Left lung (tissue), 10 donors: ENCODE data around the gene TACO1. TPM values are rescaled to one million over a fixed set of nuclear protein-coding genes. Genes with fewer than 3 reads are reported as not detected.

Source experiments
- ATAC-seq: fragments of 200-7000 bp; cut with Tn5 transposase; one replicate; pipeline ENCODE4 v1.9.1; 2020; ENCODE audit warnings: moderate library complexity
- DNase-seq, 4 donors: peaks; one replicate each; pipeline ENCODE4 v3.0.0-alpha.2; 2013 to 2020
- H3K27ac ChIP-seq, 2 donors: fragments of 200-600 bp; sonication (generic) in 1 of 2; one replicate each; pipeline versions ENCODE4 v1.5.0 to v1.8.0; 2020 to 2021
- H3K27me3 ChIP-seq, 2 donors: fragments of 200-600 bp; sonication (generic) in 1 of 2; one replicate each; pipeline versions ENCODE4 v1.5.0 to v1.8.0; 2020 to 2021
- H3K36me3 ChIP-seq, 2 donors: fragments of 200-600 bp; sonication (generic) in 1 of 2; one replicate each; pipeline versions ENCODE4 v1.5.0 to v1.8.0; 2020 to 2021
- H3K4me1 ChIP-seq, 2 donors: fragments of 200-600 bp; one replicate each; pipeline ENCODE4 v1.8.0; 2021
- H3K4me3 ChIP-seq, 2 donors: fragments of 200-600 bp; sonication (generic) in 1 of 2; one replicate each; pipeline versions ENCODE4 v1.5.0 to v1.8.0; 2020 to 2021; ENCODE audit warnings: mild to moderate bottlenecking in 1 of 2
- H3K9me3 ChIP-seq, 2 donors: fragments of 200-600 bp; sonication (generic) in 1 of 2; one replicate each; pipeline versions ENCODE4 v1.5.0 to v1.8.0; 2020 to 2021
- intact Hi-C, 2 donors: fragments of 100-400 bp; cut with DNase I; formaldehyde crosslinking; loops; one replicate each; pipeline versions ENCODE4 v1.11.2 to v1.14.2; 2022
- polyA plus RNA-seq, 6 donors: library from polyadenylated mRNA; unstranded; fragments of 120-200 nt; gene quantifications; one replicate each; pipeline ENCODE4 v1.2.1, GENCODE V29; 2013; ENCODE audit not compliant: insufficient read length in 6 of 6
- total RNA-seq, 2 donors: library from RNA; stranded (reverse); fragmentation: NEBNext Ultra II Directional; extraction: Animal tissue kit (Norgen Biotek cat#: 25700); gene quantifications; one replicate each; pipeline ENCODE4 v1.2.1, GENCODE V29; 2021
- TF ChIP-seq, protein P1 (sequence below), 2 donors: fragments of 200-600 bp; sonication (generic) in 1 of 2; IDR thresholded peaks; one replicate each; pipeline versions ENCODE4 v1.5.0 to v1.8.0; 2021; ENCODE audit warnings: antibody characterized with exemption in 2 of 2
- donor health status: DM: no; HTN: yes; CAD: no.
- donor health status: DM: no; HTN: no; CAD: no.

TACO1 gene
- total and polyA plus RNA-seq, 8 donors = 15.1 to 20.2 (median 18.1) TPM

DNA sequence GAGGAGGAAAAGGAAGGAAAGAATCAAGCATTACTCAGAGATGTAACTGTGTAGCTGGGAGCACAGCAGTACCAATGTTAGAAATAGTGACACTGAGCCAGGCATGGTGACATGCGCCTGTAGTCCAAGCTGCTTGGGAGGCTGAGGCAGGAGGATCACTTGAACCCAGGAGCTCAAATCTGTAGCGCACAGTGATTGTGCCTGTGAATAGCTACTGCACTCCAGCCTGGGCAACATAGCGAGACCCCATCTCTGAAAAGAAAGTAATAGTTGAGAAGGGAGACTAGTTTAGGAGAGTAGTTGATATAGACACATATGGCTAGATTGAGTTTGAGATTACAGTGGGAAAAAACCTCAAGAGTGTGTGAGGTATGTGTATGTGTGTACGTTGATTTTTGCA lies 39.3 kb downstream of the TACO1 start:
- Histone ChIP-seq H3K36me3 (peaks cover 0 to 32% of the 10 kb centered on the region in 2 donors), H3K9me3 (no peaks in the 10 kb centered on the region), H3K27ac (no peak overlapping the region), H3K4me3 (no peak overlapping the region), H3K27me3 (no peaks in the 10 kb centered on the region), H3K4me1 (peaks cover 0 to 65% of the 10 kb centered on the region in 2 donors)
- DNase-seq (no peak), ATAC-seq (no peak)
- TF ChIP-seq, protein P1, sequence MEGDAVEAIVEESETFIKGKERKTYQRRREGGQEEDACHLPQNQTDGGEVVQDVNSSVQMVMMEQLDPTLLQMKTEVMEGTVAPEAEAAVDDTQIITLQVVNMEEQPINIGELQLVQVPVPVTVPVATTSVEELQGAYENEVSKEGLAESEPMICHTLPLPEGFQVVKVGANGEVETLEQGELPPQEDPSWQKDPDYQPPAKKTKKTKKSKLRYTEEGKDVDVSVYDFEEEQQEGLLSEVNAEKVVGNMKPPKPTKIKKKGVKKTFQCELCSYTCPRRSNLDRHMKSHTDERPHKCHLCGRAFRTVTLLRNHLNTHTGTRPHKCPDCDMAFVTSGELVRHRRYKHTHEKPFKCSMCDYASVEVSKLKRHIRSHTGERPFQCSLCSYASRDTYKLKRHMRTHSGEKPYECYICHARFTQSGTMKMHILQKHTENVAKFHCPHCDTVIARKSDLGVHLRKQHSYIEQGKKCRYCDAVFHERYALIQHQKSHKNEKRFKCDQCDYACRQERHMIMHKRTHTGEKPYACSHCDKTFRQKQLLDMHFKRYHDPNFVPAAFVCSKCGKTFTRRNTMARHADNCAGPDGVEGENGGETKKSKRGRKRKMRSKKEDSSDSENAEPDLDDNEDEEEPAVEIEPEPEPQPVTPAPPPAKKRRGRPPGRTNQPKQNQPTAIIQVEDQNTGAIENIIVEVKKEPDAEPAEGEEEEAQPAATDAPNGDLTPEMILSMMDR (IDR thresholded peaks at IDR 0.05) = no peak
- intact Hi-C loops = no loop called here

GRCh38 chr17:63641692-63642448 lies 41.2 kb downstream of the TACO1 start:
- intact Hi-C loops = no loop called here
- H3K4me1 ChIP-seq = peaks cover 3 to 75% of the 10 kb centered on the region in 2 donors
- H3K36me3 ChIP-seq = peaks cover 0 to 20% of the 10 kb centered on the region in 2 donors
- no peaks in the 10 kb centered on the region for H3K27me3 ChIP-seq
- H3K9me3 ChIP-seq = no peaks in the 10 kb centered on the region
- TF ChIP-seq, protein P1 (IDR thresholded peaks at IDR 0.05) = no peak
- DNase-seq (peak in 2 of 4 donors; percentile 13 to 65), ATAC-seq (peak; percentile 74)
- H3K27ac ChIP-seq = peak overlapping the region in 1 of 2 donors; percentile 78
- no peak overlapping the region for H3K4me3 ChIP-seq

GRCh38 chr17:63644846-63645245 lies 44.2 kb downstream of the TACO1 start:
- peaks cover 3 to 96% of the 10 kb centered on the region in 2 donors for H3K4me1 ChIP-seq
- no peak for DNase-seq
- peaks cover 0 to 8% of the 10 kb centered on the region in 2 donors for H3K36me3 ChIP-seq
- ATAC-seq = no peak
- H3K9me3 ChIP-seq = no peaks in the 10 kb centered on the region
- H3K4me3 ChIP-seq = no peak overlapping the region
- peak overlapping the region in 1 of 2 donors; percentile 82 for H3K27ac ChIP-seq
- intact Hi-C loops = no loop called here
- no peaks in the 10 kb centered on the region for H3K27me3 ChIP-seq
- TF ChIP-seq, protein P1 (IDR thresholded peaks at IDR 0.05) = no peak

DNA sequence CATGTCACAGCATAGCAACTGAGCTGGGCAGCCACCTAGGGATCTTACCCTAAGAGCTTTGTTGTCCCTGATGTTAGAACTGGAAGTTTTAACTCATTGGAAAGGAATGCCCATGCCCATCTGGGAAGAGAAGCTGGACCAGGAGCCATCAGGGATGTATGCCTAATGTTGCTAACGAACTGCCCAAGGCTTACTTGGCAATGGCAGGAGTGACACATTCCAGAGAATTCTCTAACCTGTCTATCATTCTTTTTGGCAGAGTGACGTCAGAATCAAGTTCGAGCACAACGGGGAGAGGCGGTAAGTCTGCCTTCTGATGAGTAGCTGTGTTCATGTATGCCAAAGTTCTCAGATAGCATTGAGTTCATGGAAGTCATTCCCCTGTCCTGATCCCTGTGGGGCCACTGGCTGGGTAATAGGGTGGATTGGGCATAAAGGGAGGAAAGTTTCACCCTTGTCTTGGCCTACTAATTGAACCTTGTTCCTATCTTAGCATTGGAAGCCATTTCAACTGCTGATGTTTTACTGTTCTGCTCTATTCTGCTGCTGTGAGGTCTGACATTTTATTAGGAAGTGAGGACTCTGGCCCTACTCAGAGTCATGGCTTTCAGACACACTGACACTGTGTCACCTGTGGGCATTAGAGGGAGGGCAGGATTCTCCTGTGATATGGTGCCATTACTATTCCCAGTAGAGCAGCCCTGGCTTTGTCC lies 45.2 kb downstream of the TACO1 start:
- Histone ChIP-seq H3K27me3 (no peaks in the 10 kb centered on the region), H3K4me1 (peaks cover 3 to 100% of the 10 kb centered on the region in 2 donors), H3K4me3 (no peak overlapping the region), H3K36me3 (peaks cover 0 to 8% of the 10 kb centered on the region in 2 donors), H3K27ac (peak overlapping the region; percentile 22 to 82), H3K9me3 (no peaks in the 10 kb centered on the region)
- peak; percentile 13 for ATAC-seq
- TF ChIP-seq, protein P1 (IDR thresholded peaks at IDR 0.05) = no peak
- intact Hi-C loops = no loop called here
- no peak for DNase-seq

- Histone ChIP-seq H3K36me3 (peaks cover 0 to 8% of the 10 kb centered on the region in 2 donors), H3K27me3 (no peaks in the 10 kb centered on the region), H3K27ac (peak overlapping the region; percentile 16 to 82), H3K9me3 (no peaks in the 10 kb centered on the region), H3K4me3 (no peak overlapping the region), H3K4me1 (peaks cover 3 to 97% of the 10 kb centered on the region in 2 donors)
- ATAC-seq (peak; percentile 8), DNase-seq (no peak)
- intact Hi-C loops = no loop called here
- TF ChIP-seq, protein P1 (IDR thresholded peaks at IDR 0.05) = no peak
These were observed 45.8 kb downstream of the TACO1 start for GRCh38 chr17:63646488-63646806.
